ENCODE data around the gene RCOR1.

DNA sequence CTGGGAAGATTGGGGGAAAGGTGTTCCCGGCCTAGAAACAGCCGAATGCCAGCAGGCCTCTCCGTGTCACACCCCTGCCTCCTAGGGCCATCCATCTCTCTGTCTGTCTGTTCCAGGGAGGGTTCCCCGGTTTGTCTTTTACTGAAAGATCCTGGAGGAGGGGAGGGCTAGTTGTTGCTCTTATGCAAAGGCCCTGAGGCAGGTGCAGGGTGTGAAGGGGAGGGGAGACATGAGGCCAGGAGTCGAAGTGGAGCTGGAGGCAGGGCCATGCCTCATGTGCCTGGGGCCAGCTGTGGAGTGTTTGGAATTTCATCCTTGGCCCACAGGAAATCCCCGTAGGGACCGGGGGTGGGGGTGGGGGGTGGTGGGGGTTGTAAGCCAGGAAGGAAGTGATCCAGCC is 8.7 kb upstream of the RCOR1 start:
- TF ChIP-seq, protein P1, sequence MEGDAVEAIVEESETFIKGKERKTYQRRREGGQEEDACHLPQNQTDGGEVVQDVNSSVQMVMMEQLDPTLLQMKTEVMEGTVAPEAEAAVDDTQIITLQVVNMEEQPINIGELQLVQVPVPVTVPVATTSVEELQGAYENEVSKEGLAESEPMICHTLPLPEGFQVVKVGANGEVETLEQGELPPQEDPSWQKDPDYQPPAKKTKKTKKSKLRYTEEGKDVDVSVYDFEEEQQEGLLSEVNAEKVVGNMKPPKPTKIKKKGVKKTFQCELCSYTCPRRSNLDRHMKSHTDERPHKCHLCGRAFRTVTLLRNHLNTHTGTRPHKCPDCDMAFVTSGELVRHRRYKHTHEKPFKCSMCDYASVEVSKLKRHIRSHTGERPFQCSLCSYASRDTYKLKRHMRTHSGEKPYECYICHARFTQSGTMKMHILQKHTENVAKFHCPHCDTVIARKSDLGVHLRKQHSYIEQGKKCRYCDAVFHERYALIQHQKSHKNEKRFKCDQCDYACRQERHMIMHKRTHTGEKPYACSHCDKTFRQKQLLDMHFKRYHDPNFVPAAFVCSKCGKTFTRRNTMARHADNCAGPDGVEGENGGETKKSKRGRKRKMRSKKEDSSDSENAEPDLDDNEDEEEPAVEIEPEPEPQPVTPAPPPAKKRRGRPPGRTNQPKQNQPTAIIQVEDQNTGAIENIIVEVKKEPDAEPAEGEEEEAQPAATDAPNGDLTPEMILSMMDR (IDR thresholded peaks at IDR 0.05) = no peak
- TF ChIP-seq POLR2AphosphoS5 (IDR thresholded peaks at IDR 0.05) (no peak), EP300 (IDR thresholded peaks at IDR 0.05) (no peak)

Measured in upper lobe of left lung (tissue), 4 donors.